K562 (cell line): ENCODE measurements around the gene ZNF618. TPM values are rescaled to one million over a fixed set of nuclear protein-coding genes. Genes with fewer than 3 reads are reported as not detected.

Source experiments
- ARNT ChIP-seq, 2 experiments: fragments of 450-650 bp; IDR thresholded peaks; 2 replicates each; pipeline ENCODE4 v1.6.1; 2016; ENCODE audit warnings: mild to moderate bottlenecking in 1 of 2
- ATF7 ChIP-seq: fragments of 450-650 bp; IDR thresholded peaks from 2 replicates; pipeline ENCODE4 v1.7.1; 2014; ENCODE audit warnings: mild to moderate bottlenecking, moderate library complexity
- BHLHE40 ChIP-seq: IDR thresholded peaks from 2 replicates; pipeline ENCODE4 v1.6.1; 2011; ENCODE audit warnings: low read length, improper control_type of control experiment
- CBX2 ChIP-seq: fragments of 200-600 bp; sonication (generic); IDR thresholded peaks from one replicate; pipeline ENCODE4 v1.6.1; 2012; ENCODE audit warnings: mild to moderate bottlenecking, low read length, inconsistent platforms; ENCODE audit not compliant: insufficient read depth, poor library complexity, severe bottlenecking
- DPF2 ChIP-seq: fragments of 450-650 bp; IDR thresholded peaks from 2 replicates; pipeline ENCODE4 v1.6.1; 2016
- EGR1 ChIP-seq: fragments of 450-650 bp; conservative IDR thresholded peaks from 2 replicates; pipeline ENCODE4 v1.6.1; 2017; ENCODE audit warnings: mild to moderate bottlenecking
- FOXJ2 ChIP-seq: fragments of 200-800 bp; sonication (Bioruptor generic); IDR thresholded peaks from 2 replicates; pipeline ENCODE4 v1.6.1; 2016; ENCODE audit warnings: missing genetic modification characterization, missing compliant biosample characterization
- HBP1 ChIP-seq: fragments of 450-650 bp; formaldehyde crosslinking; IDR thresholded peaks from 2 replicates; pipeline ENCODE4 v1.4.0; 2022; ENCODE audit warnings: missing genetic modification characterization
- KDM1A ChIP-seq, 2 experiments: fragments of 450-650 bp; IDR thresholded peaks; 2 replicates each; pipeline ENCODE4 v1.6.1; 2016; ENCODE audit warnings: mild to moderate bottlenecking in 2 of 2
- NCOR1 ChIP-seq: fragments of 450-650 bp; IDR thresholded peaks from 2 replicates; pipeline ENCODE4 v1.6.1; 2016; ENCODE audit warnings: mild to moderate bottlenecking, moderate library complexity
- NFIC ChIP-seq: fragments of 450-650 bp; IDR thresholded peaks from 2 replicates; pipeline ENCODE4 v1.6.1; 2017; ENCODE audit warnings: mild to moderate bottlenecking, inconsistent platforms
- NR0B1 ChIP-seq: fragments of 450-650 bp; IDR thresholded peaks from one replicate; pipeline ENCODE4 v1.6.1; 2018; ENCODE audit warnings: mild to moderate bottlenecking, moderate library complexity; ENCODE audit not compliant: partially characterized antibody
- RAD21 ChIP-seq, 2 experiments: fragments of 250-450 bp in 1 of 2; fragments of 450-650 bp in 1 of 2; sonication (Bioruptor Pico) in 1 of 2; formaldehyde crosslinking in 1 of 2; IDR thresholded peaks in 1 of 2; conservative IDR thresholded peaks in 1 of 2; 2 replicates each; pipeline versions ENCODE4 v1.4.0 to v1.8.0; 2020 to 2022; ENCODE audit warnings: mild to moderate bottlenecking in 2 of 2, moderate library complexity in 1 of 2
- RBM22 ChIP-seq: fragments of 200-400 bp; formaldehyde crosslinking; IDR thresholded peaks from 2 replicates; pipeline ENCODE4 v1.6.1; 2018; ENCODE audit warnings: low read length, low read depth; ENCODE audit not compliant: poor library complexity, severe bottlenecking
- RNF2 ChIP-seq: sonication (generic); IDR thresholded peaks from 2 replicates; pipeline ENCODE4 v1.6.1; 2016
- STAG1 ChIP-seq: sonication (generic); formaldehyde crosslinking; IDR thresholded peaks from 2 replicates; pipeline ENCODE4 v1.5.0; 2020; ENCODE audit warnings: missing genetic modification reagents, borderline replicate concordance
- TRIM28 ChIP-seq: fragments of 450-650 bp; IDR thresholded peaks from 2 replicates; pipeline ENCODE4 v1.6.1; 2017
- XRCC3 ChIP-seq: fragments of 450-650 bp; IDR thresholded peaks from 2 replicates; pipeline ENCODE4 v1.6.1; 2017; ENCODE audit warnings: mild to moderate bottlenecking, moderate library complexity
- ZEB2 ChIP-seq: fragments of 450-650 bp; IDR thresholded peaks from 2 replicates; pipeline ENCODE4 v1.6.1; 2016
- ZFPM2 ChIP-seq: fragments of 250-450 bp; sonication (Bioruptor Pico); IDR thresholded peaks from 2 replicates; pipeline ENCODE4 v1.5.1; 2022; ENCODE audit warnings: mild to moderate bottlenecking
- ZNF184 ChIP-seq: sonication (generic); formaldehyde crosslinking; IDR thresholded peaks from 2 replicates; pipeline ENCODE4 v1.5.0; 2020; ENCODE audit warnings: missing genetic modification reagents
- ZNF263 ChIP-seq: sonication (generic); formaldehyde crosslinking; IDR thresholded peaks from 2 replicates; pipeline ENCODE4 v1.8.0; 2022; ENCODE audit warnings: mild to moderate bottlenecking, missing genetic modification reagents, borderline replicate concordance
- ZNF277 ChIP-seq: fragments of 250-450 bp; sonication (Bioruptor Pico); IDR thresholded peaks from 2 replicates; pipeline ENCODE4 v1.8.0; 2022; ENCODE audit warnings: inconsistent platforms, mild to moderate bottlenecking, moderate library complexity, borderline replicate concordance
- polyA plus RNA-seq, 8 experiments: library from polyadenylated mRNA; depleted of rRNA in 4 of 8; stranded (reverse) in 5 of 8; unstranded in 3 of 8; fragments of >200 nt; fragmentation: Nextera tagmentation in 2 of 8; fragmentation: Illumina TruSeq in 1 of 8; extraction: Ambion mirVana in 2 of 8; extraction: Trizol in 1 of 8; gene quantifications; 2 replicates each; pipeline versions ENCODE4 v1.2.1 to v1.2.3, GENCODE V29; 2011 to 2014; ENCODE audit warnings: inconsistent platforms in 1 of 8, missing spikeins in 1 of 8
- total RNA-seq, 7 experiments: library from RNA; depleted of rRNA in 6 of 7; stranded (reverse); fragments of >200 nt in 6 of 7; fragmentation: Illumina TruSeq in 2 of 7; extraction: Trizol in 2 of 7; gene quantifications; 2 replicates each; pipeline versions ENCODE4 v1.2.1 to v1.2.3, GENCODE V29; 2011 to 2021; ENCODE audit warnings: low replicate concordance in 1 of 7
- TF ChIP-seq, protein P1 (sequence below): IDR thresholded peaks from 3 replicates; pipeline ENCODE4 v1.6.1; 2011; ENCODE audit warnings: borderline replicate concordance, mild to moderate bottlenecking, moderate library complexity; ENCODE audit not compliant: insufficient read length; ENCODE audit errors: extremely low read depth

The ZNF618 gene
- total and polyA plus RNA-seq, 9 of the 15 experiments (the other 6 are each of a cell fraction or from before 2014, with no cell fraction given) = 0.08 to 13.7 (median 3.4) TPM

DNA sequence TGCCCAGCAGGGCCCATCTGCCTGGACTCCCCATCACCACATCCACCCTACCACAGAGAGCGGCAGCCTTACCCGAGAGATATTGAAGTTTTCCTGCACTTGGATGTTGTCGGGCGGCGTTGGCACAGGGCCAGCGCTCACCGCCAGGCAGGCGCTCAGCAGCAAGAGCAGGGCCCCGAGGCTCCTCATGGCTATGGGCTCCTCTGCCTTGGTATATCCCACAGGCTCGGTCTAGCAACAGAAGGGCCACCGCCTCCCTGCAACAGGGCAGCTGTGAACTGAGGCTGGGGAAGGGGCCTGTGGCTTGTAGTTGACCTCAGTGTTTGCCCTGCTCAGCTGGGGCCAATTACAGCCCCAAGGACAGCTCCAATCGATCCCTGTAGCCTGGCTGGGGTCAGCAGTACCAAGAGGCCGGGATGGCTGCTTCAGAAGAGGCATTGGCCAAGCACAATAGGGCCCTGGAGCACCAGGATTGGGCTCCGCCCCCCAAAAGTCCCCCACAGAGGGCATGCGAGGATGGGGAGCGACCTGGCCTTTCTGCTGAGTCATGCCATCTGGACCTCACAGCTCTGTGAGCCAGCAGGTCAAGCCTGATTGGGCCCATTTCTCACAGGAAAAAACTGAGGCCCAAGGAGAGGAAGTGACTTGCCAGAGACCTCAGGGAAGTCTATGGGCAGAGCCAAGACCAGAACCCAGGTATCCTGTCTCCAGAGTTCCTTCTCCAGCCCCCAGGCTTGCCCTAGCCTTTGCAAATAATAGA is 202.1 kb downstream of the ZNF618 start, which contains the start of gene AMBP (continued):
- 0 out of 4 replicates have a peak, but pooled peaks of 1 of the 2 experiments have one; percentile 10 for TF ChIP-seq KDM1A (IDR thresholded peaks at IDR 0.05)
- no peak for TF ChIP-seq ZFPM2 (CRISPR knock-in tag)
- no peak for TF ChIP-seq ZEB2
- 0 out of 2 replicates have a peak, but pooled peaks have one; percentile 18 for TF ChIP-seq DPF2
- no peak for TF ChIP-seq CBX2
- no peak for TF ChIP-seq NR0B1
- TF ChIP-seq, protein P1, sequence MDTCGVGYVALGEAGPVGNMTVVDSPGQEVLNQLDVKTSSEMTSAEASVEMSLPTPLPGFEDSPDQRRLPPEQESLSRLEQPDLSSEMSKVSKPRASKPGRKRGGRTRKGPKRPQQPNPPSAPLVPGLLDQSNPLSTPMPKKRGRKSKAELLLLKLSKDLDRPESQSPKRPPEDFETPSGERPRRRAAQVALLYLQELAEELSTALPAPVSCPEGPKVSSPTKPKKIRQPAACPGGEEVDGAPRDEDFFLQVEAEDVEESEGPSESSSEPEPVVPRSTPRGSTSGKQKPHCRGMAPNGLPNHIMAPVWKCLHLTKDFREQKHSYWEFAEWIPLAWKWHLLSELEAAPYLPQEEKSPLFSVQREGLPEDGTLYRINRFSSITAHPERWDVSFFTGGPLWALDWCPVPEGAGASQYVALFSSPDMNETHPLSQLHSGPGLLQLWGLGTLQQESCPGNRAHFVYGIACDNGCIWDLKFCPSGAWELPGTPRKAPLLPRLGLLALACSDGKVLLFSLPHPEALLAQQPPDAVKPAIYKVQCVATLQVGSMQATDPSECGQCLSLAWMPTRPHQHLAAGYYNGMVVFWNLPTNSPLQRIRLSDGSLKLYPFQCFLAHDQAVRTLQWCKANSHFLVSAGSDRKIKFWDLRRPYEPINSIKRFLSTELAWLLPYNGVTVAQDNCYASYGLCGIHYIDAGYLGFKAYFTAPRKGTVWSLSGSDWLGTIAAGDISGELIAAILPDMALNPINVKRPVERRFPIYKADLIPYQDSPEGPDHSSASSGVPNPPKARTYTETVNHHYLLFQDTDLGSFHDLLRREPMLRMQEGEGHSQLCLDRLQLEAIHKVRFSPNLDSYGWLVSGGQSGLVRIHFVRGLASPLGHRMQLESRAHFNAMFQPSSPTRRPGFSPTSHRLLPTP = no peak
- TF ChIP-seq NCOR1 = no peak
- TF ChIP-seq NFIC = peak; percentile 95
- no peak for TF ChIP-seq ZNF277 (CRISPR knock-in tag)
- no peak for TF ChIP-seq ARNT (IDR thresholded peaks at IDR 0.05)
- TF ChIP-seq XRCC3 = no peak
- no peak for TF ChIP-seq ZNF263 (CRISPR knock-in tag)
- TF ChIP-seq ZNF184 = no peak
- TF ChIP-seq FOXJ2 (tag) = no peak
- TF ChIP-seq RBM22 = no peak
- no peak for TF ChIP-seq ATF7
- no peak for TF ChIP-seq EGR1
- TF ChIP-seq TRIM28 = no peak
- no peak for TF ChIP-seq STAG1 (CRISPR knock-in tag)
- TF ChIP-seq HBP1 (CRISPR knock-in tag) = no peak
- no peak for TF ChIP-seq BHLHE40
- no peak for TF ChIP-seq RAD21 (CRISPR knock-in tag; conservative IDR thresholded peaks at IDR 0.05 in 1 of 2, IDR thresholded peaks at IDR 0.05 in 1 of 2)
- no peak for TF ChIP-seq RNF2
